ENCODE results near the gene CCDC188. TPM values are rescaled to one million over a fixed set of nuclear protein-coding genes. Genes with fewer than 3 reads are reported as not detected.

The CCDC188 gene
- polyA plus RNA-seq, 1 donor (not counting 4 experiments of a cell fraction or from before 2014, with no cell fraction given), result not detected

DNA sequence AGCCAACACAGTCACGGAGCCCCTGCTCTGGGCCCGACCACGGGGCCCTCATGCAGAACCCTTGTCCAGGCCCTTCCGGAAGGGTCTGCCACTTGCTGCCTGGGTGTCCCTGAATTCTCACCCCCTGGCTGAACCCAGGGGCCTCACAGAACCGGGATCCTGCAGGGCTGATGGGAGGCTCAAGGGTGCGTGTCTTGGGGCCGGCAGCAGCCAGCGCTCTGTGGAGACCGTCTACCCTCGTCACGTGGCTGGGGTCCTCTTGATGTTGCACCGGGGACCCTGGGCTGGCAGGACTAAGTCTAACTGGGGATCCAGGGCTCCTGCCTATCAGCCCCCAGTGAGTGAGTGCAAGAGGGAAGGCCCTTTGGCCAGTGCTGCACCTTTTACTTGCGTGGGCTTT, 19.3 kb upstream of the CCDC188 start:
- H3K9me1 ChIP-seq (ENCODE audit: control insufficient read depth, extremely low read depth, insufficient read depth, low read length), result no peaks in the 10 kb centered on the region
- no peak overlapping the region for H3K4me3 ChIP-seq (ENCODE audit: control insufficient read depth in 2 of 3, extremely low read depth in 1 of 3, insufficient read depth in 2 of 3, low read depth in 1 of 3, low read length in 3 of 3)
- dilution Hi-C loops (cut with MboI; ENCODE audit: extremely low pct_ligation_motif_present, low sequenced_read_pairs), result no loop called here
- no peak overlapping the region for H2AFZ ChIP-seq (ENCODE audit: control insufficient read depth, low read length)
- H3K36me3 ChIP-seq (ENCODE audit: control insufficient read depth in 2 of 2, extremely low read depth in 1 of 2, insufficient read depth in 2 of 2, low read length in 2 of 2), result no peaks in the 10 kb centered on the region
- DNase-seq (ENCODE audit: low read depth, low spot score), result no peak
- peaks cover 5% of the 10 kb centered on the region for H3K27me3 ChIP-seq (ENCODE audit: control insufficient read depth, extremely low read depth, insufficient read depth, low read length)
- no peak overlapping the region for H3K27ac ChIP-seq (ENCODE audit: control insufficient read depth, insufficient read depth, low read length)
- FAIRE-seq, result no peak
- no peak overlapping the region for H3K4me2 ChIP-seq (ENCODE audit: control insufficient read depth, extremely low read depth, insufficient read depth, low read depth, low read length)
- TF ChIP-seq, protein P1, sequence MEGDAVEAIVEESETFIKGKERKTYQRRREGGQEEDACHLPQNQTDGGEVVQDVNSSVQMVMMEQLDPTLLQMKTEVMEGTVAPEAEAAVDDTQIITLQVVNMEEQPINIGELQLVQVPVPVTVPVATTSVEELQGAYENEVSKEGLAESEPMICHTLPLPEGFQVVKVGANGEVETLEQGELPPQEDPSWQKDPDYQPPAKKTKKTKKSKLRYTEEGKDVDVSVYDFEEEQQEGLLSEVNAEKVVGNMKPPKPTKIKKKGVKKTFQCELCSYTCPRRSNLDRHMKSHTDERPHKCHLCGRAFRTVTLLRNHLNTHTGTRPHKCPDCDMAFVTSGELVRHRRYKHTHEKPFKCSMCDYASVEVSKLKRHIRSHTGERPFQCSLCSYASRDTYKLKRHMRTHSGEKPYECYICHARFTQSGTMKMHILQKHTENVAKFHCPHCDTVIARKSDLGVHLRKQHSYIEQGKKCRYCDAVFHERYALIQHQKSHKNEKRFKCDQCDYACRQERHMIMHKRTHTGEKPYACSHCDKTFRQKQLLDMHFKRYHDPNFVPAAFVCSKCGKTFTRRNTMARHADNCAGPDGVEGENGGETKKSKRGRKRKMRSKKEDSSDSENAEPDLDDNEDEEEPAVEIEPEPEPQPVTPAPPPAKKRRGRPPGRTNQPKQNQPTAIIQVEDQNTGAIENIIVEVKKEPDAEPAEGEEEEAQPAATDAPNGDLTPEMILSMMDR (optimal IDR thresholded peaks at IDR 0.05 in 1 of 3, IDR thresholded peaks at IDR 0.05 in 1 of 3, conservative IDR thresholded peaks at IDR 0.05 in 1 of 3; ENCODE audit: extremely low read depth in 1 of 3, insufficient read depth in 2 of 3, low read length in 3 of 3), result no peak
- no peak for TF ChIP-seq EZH2 (IDR thresholded peaks at IDR 0.05; ENCODE audit: low read length)
- H3K9me3 ChIP-seq (ENCODE audit: control insufficient read depth, low read depth, low read length), result no peaks in the 10 kb centered on the region
- no peaks in the 10 kb centered on the region for H3K79me2 ChIP-seq (ENCODE audit: control insufficient read depth, insufficient read depth, low read length)
- H4K20me1 ChIP-seq (ENCODE audit: control insufficient read depth, extremely low read depth, insufficient read depth, low read length), result no peaks in the 10 kb centered on the region
- no peaks in the 10 kb centered on the region for H3K4me1 ChIP-seq (ENCODE audit: control insufficient read depth, extremely low read depth, insufficient read depth, low read length)
- no peak overlapping the region for H3K9ac ChIP-seq (ENCODE audit: control insufficient read depth, extremely low read depth, insufficient read depth, low read length)

DNA sequence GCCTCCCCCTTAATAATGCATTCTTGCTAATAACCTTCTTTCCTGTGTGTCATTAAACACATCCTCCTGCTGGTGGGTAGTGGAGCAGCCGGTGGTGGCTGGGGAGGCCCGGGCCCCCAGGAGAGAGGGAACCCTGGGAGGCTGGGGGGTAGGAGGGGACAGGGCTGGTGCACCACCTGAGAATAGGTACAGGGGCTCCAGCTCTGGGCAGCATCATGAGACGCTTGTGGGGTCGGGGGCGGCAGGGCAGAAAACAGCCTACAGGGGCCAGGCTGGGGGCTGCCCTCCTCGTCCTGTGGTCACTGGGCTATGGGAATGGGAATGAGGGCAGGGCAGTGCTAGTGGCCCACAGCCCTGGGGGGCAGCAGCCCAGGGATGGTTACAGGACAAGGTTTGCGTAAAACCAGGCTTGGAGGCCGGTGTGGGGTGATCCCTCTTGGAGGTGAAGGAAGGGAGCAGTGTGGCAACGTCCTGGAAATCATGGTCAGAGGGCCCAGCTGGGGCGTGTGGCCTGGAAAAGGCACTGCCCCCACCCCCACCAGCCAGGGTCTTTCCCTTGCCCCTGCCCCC, 18.5 kb upstream of the CCDC188 start:
- no peaks in the 10 kb centered on the region for H3K9me3 ChIP-seq (ENCODE audit: control insufficient read depth, low read depth, low read length)
- no peak overlapping the region for H3K4me2 ChIP-seq (ENCODE audit: control insufficient read depth, extremely low read depth, insufficient read depth, low read depth, low read length)
- FAIRE-seq, result no peak
- dilution Hi-C loops (cut with MboI; ENCODE audit: extremely low pct_ligation_motif_present, low sequenced_read_pairs), result no loop called here
- no peaks in the 10 kb centered on the region for H4K20me1 ChIP-seq (ENCODE audit: control insufficient read depth, extremely low read depth, insufficient read depth, low read length)
- no peaks in the 10 kb centered on the region for H3K27me3 ChIP-seq (ENCODE audit: control insufficient read depth, extremely low read depth, insufficient read depth, low read length)
- DNase-seq (ENCODE audit: low read depth, low spot score), result no peak
- H3K9me1 ChIP-seq (ENCODE audit: control insufficient read depth, extremely low read depth, insufficient read depth, low read length), result no peaks in the 10 kb centered on the region
- H2AFZ ChIP-seq (ENCODE audit: control insufficient read depth, low read length), result no peak overlapping the region
- TF ChIP-seq EZH2 (IDR thresholded peaks at IDR 0.05; ENCODE audit: low read length), result no peak
- H3K4me1 ChIP-seq (ENCODE audit: control insufficient read depth, extremely low read depth, insufficient read depth, low read length), result no peaks in the 10 kb centered on the region
- no peaks in the 10 kb centered on the region for H3K36me3 ChIP-seq (ENCODE audit: control insufficient read depth in 2 of 2, extremely low read depth in 1 of 2, insufficient read depth in 2 of 2, low read length in 2 of 2)
- H3K9ac ChIP-seq (ENCODE audit: control insufficient read depth, extremely low read depth, insufficient read depth, low read length), result no peak overlapping the region
- H3K79me2 ChIP-seq (ENCODE audit: control insufficient read depth, insufficient read depth, low read length), result no peaks in the 10 kb centered on the region
- no peak overlapping the region for H3K4me3 ChIP-seq (ENCODE audit: control insufficient read depth in 2 of 3, extremely low read depth in 1 of 3, insufficient read depth in 2 of 3, low read depth in 1 of 3, low read length in 3 of 3)
- H3K27ac ChIP-seq (ENCODE audit: control insufficient read depth, insufficient read depth, low read length), result no peak overlapping the region

All from keratinocyte (primary cell).